Effector memory CD8-positive, alpha-beta T cell (primary cell): ENCODE results near the gene CLSTN1.
A peak's percentile ranks its signal among the peaks of the same experiment; 100 is the strongest.

Experiments used
- ATAC-seq: fragments of 150-1000 bp; cut with Tn5 transposase; replicated peaks from 2 replicates; pipeline ENCODE4 v1.10.0; 2021; ENCODE audit warnings: mild to moderate bottlenecking, moderate library complexity
- DNase-seq, 3 experiments: peaks; one replicate each; pipeline ENCODE4 v3.0.0; 2021
- H3K27ac Mint-ChIP-seq, 2 donors: one replicate each; pipeline ENCODE4 v1.8.0; 2022; ENCODE audit warnings: mild to moderate bottlenecking in 2 of 2, mixed read lengths in 2 of 2, moderate library complexity in 2 of 2
- H3K27me3 Mint-ChIP-seq, 2 donors: one replicate each; pipeline ENCODE4 v1.8.0; 2022; ENCODE audit warnings: mixed read lengths in 2 of 2
- H3K36me3 Mint-ChIP-seq: one replicate; pipeline ENCODE4 v1.8.0; 2022; ENCODE audit warnings: mild to moderate bottlenecking, moderate library complexity, mixed read lengths; ENCODE audit not compliant: insufficient read depth
- H3K4me1 Mint-ChIP-seq, 2 donors: one replicate each; pipeline ENCODE4 v1.8.0; 2022; ENCODE audit warnings: low read depth in 2 of 2, mixed read lengths in 2 of 2
- H3K4me3 Mint-ChIP-seq, 2 donors: one replicate each; pipeline ENCODE4 v1.8.0; 2022; ENCODE audit warnings: mild to moderate bottlenecking in 2 of 2, mixed read lengths in 2 of 2, moderate library complexity in 2 of 2
- H3K9me3 Mint-ChIP-seq, 2 donors: one replicate each; pipeline ENCODE4 v1.8.0; 2022; ENCODE audit warnings: mixed read lengths in 2 of 2

CLSTN1 gene

GRCh38 chr1:9827558-9828185 is 3.9 kb upstream of the CLSTN1 start:
- H3K4me1 Mint-ChIP-seq, result peaks cover 19 to 20% of the 10 kb centered on the region in 2 donors
- no peak overlapping the region for H3K27ac Mint-ChIP-seq
- no peaks in the 10 kb centered on the region for H3K27me3 Mint-ChIP-seq
- H3K9me3 Mint-ChIP-seq, result no peaks in the 10 kb centered on the region
- peaks cover 11% of the 10 kb centered on the region for H3K36me3 Mint-ChIP-seq
- no peak for DNase-seq
- ATAC-seq, result no peak
- H3K4me3 Mint-ChIP-seq, result no peak overlapping the region

- H3K27ac Mint-ChIP-seq, result no peak overlapping the region
- ATAC-seq (no peak), DNase-seq (no peak)
- H3K4me1 Mint-ChIP-seq, result peaks cover 24 to 26% of the 10 kb centered on the region in 2 donors
- no peak overlapping the region for H3K4me3 Mint-ChIP-seq
- peaks cover 11% of the 10 kb centered on the region for H3K36me3 Mint-ChIP-seq
- no peaks in the 10 kb centered on the region for H3K9me3 Mint-ChIP-seq
- H3K27me3 Mint-ChIP-seq, result no peaks in the 10 kb centered on the region
Measured at GRCh38 chr1:9826616-9827015, 2.9 kb upstream of the CLSTN1 start.

- H3K4me1 Mint-ChIP-seq, result peaks cover 24 to 26% of the 10 kb centered on the region in 2 donors
- no peaks in the 10 kb centered on the region for H3K27me3 Mint-ChIP-seq
- H3K9me3 Mint-ChIP-seq, result no peaks in the 10 kb centered on the region
- H3K36me3 Mint-ChIP-seq, result peaks cover 11% of the 10 kb centered on the region
- peak overlapping the region; percentile 73 to 77 for H3K27ac Mint-ChIP-seq
- no peak for ATAC-seq
- peak overlapping the region; percentile 66 to 88 for H3K4me3 Mint-ChIP-seq
- DNase-seq, result no peak
Measured at GRCh38 chr1:9826087-9826486, 2.3 kb upstream of the CLSTN1 start.

GRCh38 chr1:9825093-9826074 is 1.6 kb upstream of the CLSTN1 start:
- peaks cover 11% of the 10 kb centered on the region for H3K36me3 Mint-ChIP-seq
- peak; percentile 29 to 32 (median 30) for DNase-seq
- H3K4me3 Mint-ChIP-seq, result peak overlapping the region; percentile 66 to 88
- peak overlapping the region; percentile 73 to 77 for H3K27ac Mint-ChIP-seq
- no peaks in the 10 kb centered on the region for H3K9me3 Mint-ChIP-seq
- ATAC-seq, result peak; percentile 43
- no peaks in the 10 kb centered on the region for H3K27me3 Mint-ChIP-seq
- peaks cover 27 to 30% of the 10 kb centered on the region in 2 donors for H3K4me1 Mint-ChIP-seq

GRCh38 chr1:9824702-9825089 is 931 bp upstream of the CLSTN1 start:
- ATAC-seq, result no peak
- Mint-ChIP-seq H3K36me3 (peaks cover 11% of the 10 kb centered on the region), H3K4me3 (peak overlapping the region; percentile 66 to 88), H3K27me3 (no peaks in the 10 kb centered on the region), H3K9me3 (no peaks in the 10 kb centered on the region), H3K27ac (peak overlapping the region; percentile 73 to 77), H3K4me1 (peaks cover 29 to 30% of the 10 kb centered on the region in 2 donors)
- no peak for DNase-seq

- H3K36me3 Mint-ChIP-seq, result peaks cover 11% of the 10 kb centered on the region
- no peak overlapping the region for H3K27ac Mint-ChIP-seq
- no peaks in the 10 kb centered on the region for H3K27me3 Mint-ChIP-seq
- H3K4me3 Mint-ChIP-seq, result peak overlapping the region; percentile 66 to 88
- ATAC-seq (peak; percentile 21), DNase-seq (no peak)
- peaks cover 29 to 33% of the 10 kb centered on the region in 2 donors for H3K4me1 Mint-ChIP-seq
- H3K9me3 Mint-ChIP-seq, result no peaks in the 10 kb centered on the region
Measured at GRCh38 chr1:9823693-9823942, 147 bp downstream of the CLSTN1 start.

- Mint-ChIP-seq H3K36me3 (peaks cover 11% of the 10 kb centered on the region), H3K4me1 (peaks cover 29 to 33% of the 10 kb centered on the region in 2 donors), H3K9me3 (no peaks in the 10 kb centered on the region), H3K4me3 (peak overlapping the region; percentile 88 to 89), H3K27ac (peak overlapping the region; percentile 76 to 88), H3K27me3 (no peaks in the 10 kb centered on the region)
- ATAC-seq, result peak; percentile 16
- peak in 2 of 3 experiments; percentile 20 to 25 for DNase-seq
Measured at GRCh38 chr1:9822897-9823692, 670 bp downstream of the CLSTN1 start.

- no peaks in the 10 kb centered on the region for H3K9me3 Mint-ChIP-seq
- peaks cover 26 to 33% of the 10 kb centered on the region in 2 donors for H3K4me1 Mint-ChIP-seq
- H3K27me3 Mint-ChIP-seq, result no peaks in the 10 kb centered on the region
- peaks cover 11% of the 10 kb centered on the region for H3K36me3 Mint-ChIP-seq
- DNase-seq, result no peak
- H3K4me3 Mint-ChIP-seq, result peak overlapping the region; percentile 88 to 89
- peak overlapping the region; percentile 76 to 88 for H3K27ac Mint-ChIP-seq
- no peak for ATAC-seq
Measured at GRCh38 chr1:9822490-9822889, 1.3 kb downstream of the CLSTN1 start.

GRCh38 chr1:9821710-9822109 is 2.1 kb downstream of the CLSTN1 start:
- ATAC-seq (no peak), DNase-seq (no peak)
- peaks cover 26 to 33% of the 10 kb centered on the region in 2 donors for H3K4me1 Mint-ChIP-seq
- H3K27ac Mint-ChIP-seq, result no peak overlapping the region
- peak overlapping the region; percentile 88 to 89 for H3K4me3 Mint-ChIP-seq
- H3K9me3 Mint-ChIP-seq, result no peaks in the 10 kb centered on the region
- no peaks in the 10 kb centered on the region for H3K27me3 Mint-ChIP-seq
- H3K36me3 Mint-ChIP-seq, result peaks cover 11% of the 10 kb centered on the region

GRCh38 chr1:9820521-9820920 is 3.2 kb downstream of the CLSTN1 start:
- Mint-ChIP-seq H3K9me3 (no peaks in the 10 kb centered on the region), H3K36me3 (peaks cover 11% of the 10 kb centered on the region), H3K27ac (no peak overlapping the region), H3K4me3 (no peak overlapping the region), H3K27me3 (no peaks in the 10 kb centered on the region), H3K4me1 (peaks cover 25 to 31% of the 10 kb centered on the region in 2 donors)
- DNase-seq, result no peak
- ATAC-seq, result no peak

GRCh38 chr1:9817734-9818133 is 6.0 kb downstream of the CLSTN1 start:
- no peak overlapping the region for H3K27ac Mint-ChIP-seq
- H3K36me3 Mint-ChIP-seq, result peaks cover 9% of the 10 kb centered on the region
- peaks cover 15 to 32% of the 10 kb centered on the region in 2 donors for H3K4me1 Mint-ChIP-seq
- H3K4me3 Mint-ChIP-seq, result no peak overlapping the region
- no peaks in the 10 kb centered on the region for H3K27me3 Mint-ChIP-seq
- DNase-seq (no peak), ATAC-seq (no peak)
- H3K9me3 Mint-ChIP-seq, result no peaks in the 10 kb centered on the region

- no peak overlapping the region for H3K4me3 Mint-ChIP-seq
- DNase-seq, result no peak
- no peak for ATAC-seq
- H3K27me3 Mint-ChIP-seq, result no peaks in the 10 kb centered on the region
- H3K4me1 Mint-ChIP-seq, result peaks cover 14 to 26% of the 10 kb centered on the region in 2 donors
- H3K27ac Mint-ChIP-seq, result no peak overlapping the region
- H3K9me3 Mint-ChIP-seq, result no peaks in the 10 kb centered on the region
- H3K36me3 Mint-ChIP-seq, result peaks cover 10% of the 10 kb centered on the region
Measured at GRCh38 chr1:9816199-9816598, 7.6 kb downstream of the CLSTN1 start.

- H3K4me1 Mint-ChIP-seq, result peaks cover 10 to 26% of the 10 kb centered on the region in 2 donors
- no peak overlapping the region for H3K27ac Mint-ChIP-seq
- DNase-seq, result no peak
- H3K4me3 Mint-ChIP-seq, result no peak overlapping the region
- H3K27me3 Mint-ChIP-seq, result no peaks in the 10 kb centered on the region
- no peak for ATAC-seq
- no peaks in the 10 kb centered on the region for H3K9me3 Mint-ChIP-seq
- peaks cover 10% of the 10 kb centered on the region for H3K36me3 Mint-ChIP-seq
Measured at GRCh38 chr1:9815150-9815549, 8.6 kb downstream of the CLSTN1 start.
